WTC11 (cell line): ENCODE data around the gene NECTIN1. TPM values are rescaled to one million over a fixed set of nuclear protein-coding genes. Genes with fewer than 3 reads are reported as not detected.

Experiments used
- ATAC-seq: fragments of 200-7000 bp; cut with Tn5 transposase; 2 replicates; pipeline ENCODE4 v1.10.0; 2021; ENCODE audit warnings: mild to moderate bottlenecking, moderate library complexity
- CTCF ChIA-PET: fragments of 300-600 bp; sonication (Branson Sonifier 250); formaldehyde crosslinking; loops from one replicate; lab custom pipeline; 2021; ENCODE audit warnings: antibody characterized with exemption; lab: Charles Lee
- POLR2A ChIA-PET: fragments of 350-600 bp; sonication (Branson Sonifier 250); formaldehyde crosslinking; loops from one replicate; lab custom pipeline; 2021; ENCODE audit warnings: antibody characterized with exemption; lab: Charles Lee
- DNase-seq: peaks from one replicate; pipeline ENCODE4 v3.0.0; 2021; ENCODE audit warnings: low spot score
- H3K27ac Mint-ChIP-seq: 2 replicates; pipeline ENCODE4 v1.8.0; 2021; ENCODE audit warnings: mixed read lengths
- H3K27me3 Mint-ChIP-seq: 2 replicates; pipeline ENCODE4 v1.8.0; 2021; ENCODE audit warnings: low read depth, mild to moderate bottlenecking, moderate library complexity, mixed read lengths
- H3K36me3 Mint-ChIP-seq: 2 replicates; pipeline ENCODE4 v1.8.0; 2021; ENCODE audit warnings: mixed read lengths
- H3K4me1 Mint-ChIP-seq: 2 replicates; pipeline ENCODE4 v1.8.0; 2022; ENCODE audit warnings: mixed read lengths
- H3K4me3 Mint-ChIP-seq: 2 replicates; pipeline ENCODE4 v1.8.0; 2021; ENCODE audit warnings: mild to moderate bottlenecking, moderate library complexity, mixed read lengths
- H3K9me3 Mint-ChIP-seq: 2 replicates; pipeline ENCODE4 v1.8.0; 2021; ENCODE audit warnings: mixed read lengths
- CDX4 ChIP-seq: fragments of 250-450 bp; sonication (Bioruptor Pico); IDR thresholded peaks from 2 replicates; pipeline ENCODE4 v1.9.0; 2021; ENCODE audit warnings: moderate library complexity, mild to moderate bottlenecking, inconsistent platforms, borderline replicate concordance
- E2F4 ChIP-seq: sonication (generic); formaldehyde crosslinking; IDR thresholded peaks from 2 replicates; pipeline ENCODE4 v1.8.1; 2022; ENCODE audit warnings: low read depth, mild to moderate bottlenecking, moderate library complexity, missing genetic modification reagents, borderline replicate concordance
- EMX1 ChIP-seq: fragments of 250-450 bp; sonication (Bioruptor Pico); IDR thresholded peaks from 2 replicates; pipeline ENCODE4 v1.8.0; 2021; ENCODE audit warnings: mild to moderate bottlenecking
- ESRRA ChIP-seq: sonication (generic); formaldehyde crosslinking; IDR thresholded peaks from 2 replicates; pipeline ENCODE4 v1.8.1; 2022; ENCODE audit warnings: mild to moderate bottlenecking, missing genetic modification reagents, borderline replicate concordance
- GABPB1 ChIP-seq: sonication (generic); formaldehyde crosslinking; IDR thresholded peaks from 2 replicates; pipeline ENCODE4 v1.8.1; 2023; ENCODE audit warnings: mild to moderate bottlenecking, missing genetic modification reagents
- MAX ChIP-seq: sonication (generic); formaldehyde crosslinking; IDR thresholded peaks from 2 replicates; pipeline ENCODE4 v1.8.0; 2022; ENCODE audit warnings: mild to moderate bottlenecking, missing genetic modification reagents
- NR2C2 ChIP-seq: sonication (generic); formaldehyde crosslinking; IDR thresholded peaks from 2 replicates; pipeline ENCODE4 v1.8.0; 2022; ENCODE audit warnings: mild to moderate bottlenecking, missing genetic modification reagents
- TEAD1 ChIP-seq: sonication (generic); formaldehyde crosslinking; IDR thresholded peaks from 2 replicates; pipeline ENCODE4 v1.8.0; 2022; ENCODE audit warnings: mild to moderate bottlenecking, missing genetic modification reagents
- ZNF281 ChIP-seq: sonication (generic); formaldehyde crosslinking; IDR thresholded peaks from 2 replicates; pipeline ENCODE4 v1.8.0; 2023; ENCODE audit warnings: mild to moderate bottlenecking, missing genetic modification reagents
- ZNF317 ChIP-seq: sonication (generic); formaldehyde crosslinking; IDR thresholded peaks from 2 replicates; pipeline ENCODE4 v1.8.1; 2023; ENCODE audit warnings: low read depth, mild to moderate bottlenecking, moderate library complexity, missing genetic modification reagents, borderline replicate concordance
- ZNF512 ChIP-seq: sonication (generic); formaldehyde crosslinking; IDR thresholded peaks from 2 replicates; pipeline ENCODE4 v1.8.1; 2022; ENCODE audit warnings: missing genetic modification reagents, borderline replicate concordance
- ZSCAN18 ChIP-seq: fragments of 250-450 bp; sonication (Bioruptor Pico); IDR thresholded peaks from 2 replicates; pipeline ENCODE4 v2.1.2; 2022; ENCODE audit warnings: mild to moderate bottlenecking, moderate library complexity
- total RNA-seq: library from RNA; stranded (reverse); gene quantifications from 3 replicates; pipeline ENCODE4 v1.2.3, GENCODE V29; 2021

Gene NECTIN1
- total RNA-seq, 1 experiment from 2014 or later, result 86.2 TPM

- ChIA-PET CTCF (interaction anchor here (0.6 to 11.2 kb wide), 5 partner anchors 14 to 258 kb away, joined by 3 to 95 read pairs (median 4); partner anchors contain the start of gene NECTIN1), POLR2A (no interaction called here)
- Mint-ChIP-seq H3K4me3 (no peak overlapping the region), H3K27ac (no peak overlapping the region), H3K4me1 (peaks cover 15% of the 10 kb centered on the region), H3K9me3 (peaks cover 4% of the 10 kb centered on the region; the same call in 1 of the 2 replicates), H3K36me3 (peaks cover 4% of the 10 kb centered on the region; the same call in 1 of the 2 replicates), H3K27me3 (peaks cover 12% of the 10 kb centered on the region)
- TF ChIP-seq ZNF317 (CRISPR knock-in tag), result no peak
- TF ChIP-seq ZNF281 (CRISPR knock-in tag), result no peak
- TF ChIP-seq ZSCAN18 (CRISPR knock-in tag), result no peak
- DNase-seq, result no peak
- no peak for ATAC-seq
Measured at GRCh38 chr11:119643876-119644225, 85.1 kb downstream of the NECTIN1 start.

- peaks cover 12% of the 10 kb centered on the region for H3K27me3 Mint-ChIP-seq
- H3K4me1 Mint-ChIP-seq, result peaks cover 15% of the 10 kb centered on the region
- TF ChIP-seq GABPB1 (no peak), CDX4 (CRISPR knock-in tag) (no peak), MAX (CRISPR knock-in tag) (no peak), ESRRA (no peak), E2F4 (no peak), ZNF512 (CRISPR knock-in tag) (no peak), EMX1 (CRISPR knock-in tag) (no peak), TEAD1 (CRISPR knock-in tag) (no peak), NR2C2 (CRISPR knock-in tag) (no peak)
- ChIA-PET CTCF (interaction anchor here (0.6 to 11.2 kb wide), 4 partner anchors 18 to 257 kb away, joined by 3 to 95 read pairs (median 4); partner anchors contain the start of gene NECTIN1), POLR2A (no interaction called here)
- no peak for DNase-seq
- H3K36me3 Mint-ChIP-seq, result peaks cover 4% of the 10 kb centered on the region; the same call in 1 of the 2 replicates
- no peak overlapping the region for H3K4me3 Mint-ChIP-seq
- no peak overlapping the region for H3K27ac Mint-ChIP-seq
- no peak for ATAC-seq
- peaks cover 4% of the 10 kb centered on the region; the same call in 1 of the 2 replicates for H3K9me3 Mint-ChIP-seq
Measured at GRCh38 chr11:119643212-119643875, 85.7 kb downstream of the NECTIN1 start.
